SKM-1 treated with dmso at 0.1 percent for 144 hours (cell line): Measurements from ENCODE around the gene SLC12A1.

Experiments used
- DNase-seq: peaks from one replicate; lab custom pipeline; 2025; ENCODE audit not compliant: unreplicated experiment; lab: John Stamatoyannopoulos, UW

SLC12A1 gene

DNA sequence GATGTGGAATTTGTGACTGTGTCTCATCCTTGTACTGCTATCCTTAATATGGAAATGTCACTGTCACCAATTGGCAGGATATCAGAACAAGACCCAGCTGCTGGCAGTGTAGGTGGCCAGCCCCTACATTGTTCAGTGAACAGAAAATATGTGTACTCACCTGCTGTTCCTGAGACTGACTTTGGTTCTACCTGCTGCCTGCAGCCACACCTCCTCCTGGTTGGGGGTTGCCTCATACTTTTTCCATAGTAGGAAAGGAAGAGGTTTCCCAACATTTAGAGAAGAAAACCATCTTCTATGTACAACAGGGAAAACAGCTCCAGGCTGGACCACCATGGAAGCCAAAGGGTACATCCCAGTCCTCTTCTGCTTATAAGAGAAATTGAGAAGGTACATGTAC is 35.9 kb downstream of the SLC12A1 start:
- no peak for DNase-seq

GRCh38 chr15:48242535-48242934 is 36.4 kb downstream of the SLC12A1 start:
- no peak for DNase-seq

- no peak for DNase-seq
These were observed 38.8 kb downstream of the SLC12A1 start for GRCh38 chr15:48244921-48245320.

GRCh38 chr15:48248414-48248813 is 42.3 kb downstream of the SLC12A1 start:
- DNase-seq: no peak

DNA sequence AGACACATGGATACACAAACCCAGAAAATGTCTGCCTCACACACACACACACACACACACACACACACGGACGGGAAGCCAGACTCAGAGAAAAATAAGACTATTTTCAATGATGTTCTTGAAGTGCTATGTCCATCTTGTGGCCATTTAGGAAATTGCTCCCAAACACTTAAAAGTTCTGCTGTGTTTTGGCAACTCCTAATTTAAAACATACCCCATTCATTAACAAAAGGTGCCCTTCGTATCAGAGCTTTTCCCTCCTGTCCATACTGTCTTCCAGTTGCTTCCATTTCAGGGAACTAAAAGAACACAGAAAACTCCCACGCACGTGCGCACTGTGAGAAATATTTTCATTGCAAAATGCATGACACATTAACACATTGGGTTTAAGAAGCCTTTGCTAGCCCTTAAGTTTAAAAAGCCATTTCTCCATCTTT is 44.6 kb downstream of the SLC12A1 start:
- DNase-seq: peak; percentile 49

- DNase-seq: no peak
These were observed 47.1 kb downstream of the SLC12A1 start for GRCh38 chr15:48253172-48253571.

GRCh38 chr15:48265135-48265534 is 59.0 kb downstream of the SLC12A1 start:
- DNase-seq: no peak

- DNase-seq: no peak
These were observed 60.1 kb downstream of the SLC12A1 start for GRCh38 chr15:48266024-48266689.

GRCh38 chr15:48267766-48268165 is 61.7 kb downstream of the SLC12A1 start:
- DNase-seq: no peak

GRCh38 chr15:48273049-48273448 is 66.9 kb downstream of the SLC12A1 start:
- no peak for DNase-seq

- no peak for DNase-seq
These were observed 72.6 kb downstream of the SLC12A1 start for GRCh38 chr15:48278666-48279065.

GRCh38 chr15:48279608-48280007 is 73.5 kb downstream of the SLC12A1 start:
- DNase-seq: no peak

- DNase-seq: no peak
These were observed 75.6 kb downstream of the SLC12A1 start for GRCh38 chr15:48281674-48282073.

GRCh38 chr15:48282216-48282615 is 76.1 kb downstream of the SLC12A1 start:
- no peak for DNase-seq

- DNase-seq: no peak
These were observed 77.5 kb downstream of the SLC12A1 start for GRCh38 chr15:48283396-48284145.

DNA sequence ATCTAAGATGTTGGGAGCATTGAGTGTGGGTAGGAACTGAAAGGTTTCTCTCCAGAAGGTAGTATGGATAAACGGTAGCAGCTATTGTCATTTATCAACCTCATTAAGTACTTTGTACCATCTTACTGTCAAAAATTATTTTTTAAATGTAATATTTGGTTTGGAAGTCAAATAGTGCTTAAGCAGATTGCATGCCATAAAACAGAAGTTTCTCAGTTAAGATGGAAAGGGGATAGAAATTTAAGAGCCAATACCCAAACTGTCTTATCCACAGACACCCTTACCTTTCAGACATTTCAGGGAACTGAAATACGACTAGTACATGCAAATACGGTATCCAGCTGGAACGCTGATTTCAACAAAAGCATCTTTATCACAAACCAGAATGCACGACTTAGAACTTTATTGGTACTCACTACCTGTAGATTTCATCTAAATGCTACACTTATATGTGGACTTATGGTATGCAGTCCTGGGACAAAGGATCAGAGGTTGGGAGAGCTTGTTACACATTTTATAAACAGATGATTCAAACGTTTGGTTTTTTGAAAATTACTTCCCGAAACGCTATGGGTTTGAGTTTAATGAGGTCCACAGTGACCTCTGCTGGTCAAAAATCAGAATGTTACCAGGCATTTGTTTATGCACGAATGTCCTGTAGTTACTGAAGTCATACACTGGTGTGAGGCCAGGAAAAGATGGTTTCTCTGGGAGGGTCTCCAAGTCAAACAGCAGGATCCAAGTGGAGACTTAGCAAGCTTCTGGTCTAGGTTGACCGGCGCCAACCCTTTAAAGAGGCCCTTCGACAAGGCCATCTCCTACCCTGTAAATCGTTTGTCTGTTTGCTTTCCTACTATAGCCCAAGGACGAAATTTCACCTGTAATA is 79.5 kb downstream of the SLC12A1 start:
- peak; percentile 48 for DNase-seq

- DNase-seq: no peak
These were observed 83.5 kb downstream of the SLC12A1 start for GRCh38 chr15:48289628-48290027.

DNA sequence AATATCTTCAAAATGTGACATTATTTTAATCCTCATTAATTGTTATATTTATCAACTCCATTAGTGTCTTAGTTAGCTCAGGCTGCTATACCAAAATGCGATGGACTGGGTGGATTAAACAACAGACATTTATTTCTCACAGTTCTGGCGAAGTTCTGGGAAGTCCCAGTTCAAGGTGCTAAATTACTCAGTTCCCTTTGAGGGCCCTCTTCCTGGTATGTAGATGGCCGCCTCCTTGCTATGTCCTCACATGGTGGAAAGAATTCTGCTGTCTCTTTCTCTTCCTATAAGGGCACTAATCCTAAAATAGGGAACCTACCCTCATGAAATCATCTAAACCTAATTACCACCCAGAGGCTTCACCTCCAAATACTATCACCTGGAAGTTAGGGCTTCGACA is 86.4 kb downstream of the SLC12A1 start:
- no peak for DNase-seq

DNA sequence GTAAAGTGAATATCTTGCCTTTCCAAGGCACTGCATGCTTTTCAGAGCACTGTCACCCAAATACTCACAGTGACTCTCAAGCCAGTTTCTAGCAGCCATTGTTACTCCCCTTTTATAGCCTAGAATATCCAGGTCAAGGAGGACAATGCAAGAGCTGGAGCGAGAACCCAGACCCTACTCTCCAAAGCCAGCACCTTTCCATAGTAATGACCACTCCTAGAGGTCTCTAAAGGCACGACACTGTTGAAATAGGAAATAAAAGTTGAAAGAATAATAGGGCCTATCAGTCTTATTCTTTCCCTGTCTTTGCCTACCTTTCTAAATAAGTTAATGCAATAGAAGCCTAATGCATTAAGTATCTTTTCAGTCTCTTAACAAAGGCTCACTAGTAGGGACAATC is 91.6 kb downstream of the SLC12A1 start:
- DNase-seq: no peak

- DNase-seq: no peak
These were observed 92.8 kb downstream of the SLC12A1 start for GRCh38 chr15:48298914-48299313.

GRCh38 chr15:48300038-48300437 is 93.9 kb downstream of the SLC12A1 start:
- no peak for DNase-seq

GRCh38 chr15:48304398-48304797 is 98.3 kb downstream of the SLC12A1 start:
- no peak for DNase-seq
